HG03135 (cell line): Measurements from ENCODE around the gene MEIS2.

Source experiments
- ATAC-seq: cut with Tn5 transposase; IDR thresholded peaks from one replicate; pipeline ENCODE4 v1.9.1; 2021; ENCODE audit warnings: mild to moderate bottlenecking, moderate library complexity; ENCODE audit not compliant: unreplicated experiment

Gene MEIS2

DNA sequence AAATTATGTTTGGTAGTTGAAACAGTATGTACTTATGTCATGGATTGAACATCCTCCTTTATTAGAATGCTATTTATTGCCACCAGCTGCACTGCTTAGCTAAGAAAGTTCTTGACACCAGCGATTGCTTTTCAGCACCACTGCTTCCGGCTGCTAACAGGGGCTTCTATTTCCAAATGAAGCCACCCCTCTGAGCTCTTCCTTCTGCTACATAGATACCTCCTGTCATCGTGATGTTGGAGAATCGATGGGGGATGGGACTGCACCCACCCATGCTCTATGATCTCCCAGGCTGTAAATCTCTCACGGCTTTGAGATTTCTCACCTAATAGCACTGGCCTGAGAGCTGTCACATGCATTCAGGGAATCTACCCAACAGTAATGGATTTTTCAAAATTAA lies 259.2 kb downstream of the MEIS2 start:
- ATAC-seq = no peak
